HepG2 (cell line): ENCODE data around the gene CHEK2. TPM values are rescaled to one million over a fixed set of nuclear protein-coding genes. Genes with fewer than 3 reads are reported as not detected.

Experiments
- CBX5 ChIP-seq: sonication (generic); formaldehyde crosslinking; IDR thresholded peaks from 2 replicates; pipeline ENCODE4 v1.4.0; 2020; ENCODE audit warnings: missing genetic modification reagents, borderline replicate concordance
- CC2D1A ChIP-seq: sonication (generic); formaldehyde crosslinking; IDR thresholded peaks from 2 replicates; pipeline ENCODE4 v1.8.1; 2023; ENCODE audit warnings: mild to moderate bottlenecking, missing genetic modification reagents
- ERF ChIP-seq: IDR thresholded peaks from 2 replicates; pipeline ENCODE4 v1.6.1; 2018; ENCODE audit warnings: missing biosample characterization, missing genetic modification reagents
- ETV6 ChIP-seq: sonication (generic); formaldehyde crosslinking; conservative IDR thresholded peaks from 2 replicates; pipeline ENCODE4 v1.4.0; 2020; ENCODE audit warnings: missing genetic modification reagents
- FOXP4 ChIP-seq: sonication (generic); formaldehyde crosslinking; IDR thresholded peaks from 2 replicates; pipeline ENCODE4 v1.4.0; 2020; ENCODE audit warnings: missing genetic modification reagents
- JDP2 ChIP-seq: sonication (generic); formaldehyde crosslinking; IDR thresholded peaks from 2 replicates; pipeline ENCODE4 v1.8.1; 2022; ENCODE audit warnings: missing genetic modification reagents, borderline replicate concordance
- KDM6A ChIP-seq: IDR thresholded peaks from 2 replicates; pipeline ENCODE4 v1.6.1; 2016; ENCODE audit warnings: low read depth
- MATR3 ChIP-seq: sonication (generic); formaldehyde crosslinking; IDR thresholded peaks from 2 replicates; pipeline ENCODE4 v1.4.0; 2020; ENCODE audit warnings: missing genetic modification reagents
- MTERF4 ChIP-seq: sonication (generic); formaldehyde crosslinking; IDR thresholded peaks from 2 replicates; pipeline ENCODE4 v1.8.0; 2023; ENCODE audit warnings: mild to moderate bottlenecking, missing genetic modification reagents
- NFE2L2 ChIP-seq: fragments of 150-350 bp; IDR thresholded peaks from 2 replicates; pipeline ENCODE4 v1.6.1; 2014; ENCODE audit warnings: low read length
- NFKBIZ ChIP-seq: IDR thresholded peaks from 2 replicates; pipeline ENCODE4 v1.6.1; 2018; ENCODE audit warnings: missing genetic modification reagents, missing compliant biosample characterization
- PHF20 ChIP-seq: sonication (generic); formaldehyde crosslinking; IDR thresholded peaks from 2 replicates; pipeline ENCODE4 v1.5.0; 2020; ENCODE audit warnings: mild to moderate bottlenecking, missing genetic modification reagents
- PRPF4 ChIP-seq: fragments of 200-400 bp; formaldehyde crosslinking; IDR thresholded peaks from 2 replicates; pipeline ENCODE4 v1.6.1; 2016; ENCODE audit warnings: low read length, low read depth; ENCODE audit not compliant: poor library complexity, severe bottlenecking
- RXRB ChIP-seq: IDR thresholded peaks from 2 replicates; pipeline ENCODE4 v1.6.1; 2016; ENCODE audit warnings: borderline replicate concordance, missing genetic modification reagents, missing compliant biosample characterization
- TBL1XR1 ChIP-seq: fragments of 150-350 bp; IDR thresholded peaks from 2 replicates; pipeline ENCODE4 v1.6.1; 2014; ENCODE audit warnings: borderline replicate concordance, low read length; ENCODE audit not compliant: partially characterized antibody
- TBX2 ChIP-seq: sonication (generic); formaldehyde crosslinking; IDR thresholded peaks from 2 replicates; pipeline ENCODE4 v1.5.0; 2020; ENCODE audit warnings: missing genetic modification reagents, mild to moderate bottlenecking, borderline replicate concordance
- U2AF1 ChIP-seq: fragments of 200-400 bp; formaldehyde crosslinking; optimal IDR thresholded peaks from 2 replicates; pipeline ENCODE3; 2017; ENCODE audit warnings: mild to moderate bottlenecking, low read depth, low read length
- ZBTB42 ChIP-seq: sonication (generic); formaldehyde crosslinking; IDR thresholded peaks from 2 replicates; pipeline ENCODE4 v1.5.0; 2020; ENCODE audit warnings: mild to moderate bottlenecking, missing genetic modification reagents
- ZFX ChIP-seq: sonication (generic); formaldehyde crosslinking; IDR thresholded peaks from 2 replicates; pipeline ENCODE4 v1.4.0; 2020; ENCODE audit warnings: mild to moderate bottlenecking, low read depth, missing genetic modification reagents, moderate library complexity
- ZMYM4 ChIP-seq: sonication (generic); formaldehyde crosslinking; IDR thresholded peaks from 2 replicates; pipeline ENCODE4 v1.8.1; 2023; ENCODE audit warnings: mild to moderate bottlenecking, missing genetic modification reagents
- ZNF251 ChIP-seq: sonication (generic); formaldehyde crosslinking; IDR thresholded peaks from 2 replicates; pipeline ENCODE4 v1.9.0; 2021; ENCODE audit warnings: mild to moderate bottlenecking, missing genetic modification reagents
- ZNF263 ChIP-seq: sonication (generic); formaldehyde crosslinking; IDR thresholded peaks from 2 replicates; pipeline ENCODE4 v1.4.0; 2020; ENCODE audit warnings: missing genetic modification reagents
- ZNF496 ChIP-seq: sonication (generic); formaldehyde crosslinking; IDR thresholded peaks from 2 replicates; pipeline ENCODE4 v1.8.1; 2023; ENCODE audit warnings: mild to moderate bottlenecking, moderate library complexity, missing genetic modification reagents; ENCODE audit not compliant: insufficient replicate concordance
- ZNF616 ChIP-seq: sonication (generic); formaldehyde crosslinking; IDR thresholded peaks from 2 replicates; pipeline ENCODE4 v1.5.0; 2020; ENCODE audit warnings: low read depth, mild to moderate bottlenecking, missing genetic modification reagents
- ZNF652 ChIP-seq: IDR thresholded peaks from 2 replicates; pipeline ENCODE4 v1.6.1; 2016; ENCODE audit warnings: low read depth, borderline replicate concordance
- ZNF737 ChIP-seq: sonication (generic); formaldehyde crosslinking; IDR thresholded peaks from 2 replicates; pipeline ENCODE4 v1.5.0; 2020; ENCODE audit warnings: missing genetic modification reagents, mild to moderate bottlenecking, borderline replicate concordance
- ZSCAN21 ChIP-seq: sonication (generic); formaldehyde crosslinking; IDR thresholded peaks from 2 replicates; pipeline ENCODE4 v1.8.0; 2022; ENCODE audit warnings: mild to moderate bottlenecking, missing genetic modification reagents, moderate library complexity, borderline replicate concordance
- polyA plus RNA-seq, 8 experiments: library from polyadenylated mRNA; depleted of rRNA in 3 of 8; stranded (reverse) in 7 of 8; unstranded in 1 of 8; fragments of >200 nt; fragmentation: Illumina TruSeq in 4 of 8; extraction: Trizol in 4 of 8; gene quantifications; 2 replicates each; pipeline versions ENCODE4 v1.2.1 to v1.2.3, GENCODE V29; 2011 to 2016; ENCODE audit warnings: low read depth in 4 of 8, missing spikeins in 1 of 8, mixed read lengths in 1 of 8; ENCODE audit not compliant: insufficient read depth in 1 of 8
- total RNA-seq, 5 experiments: library from RNA; depleted of rRNA; stranded (reverse); fragments of >200 nt; fragmentation: Illumina TruSeq; extraction: Trizol; gene quantifications; 2 replicates each; pipeline ENCODE4 v1.2.3, GENCODE V29; 2016; ENCODE audit warnings: low read depth in 1 of 5
- TF ChIP-seq, protein P1 (sequence below): sonication (generic); formaldehyde crosslinking; IDR thresholded peaks from 2 replicates; pipeline ENCODE4 v1.5.1; 2020; ENCODE audit warnings: missing genetic modification reagents, mild to moderate bottlenecking, borderline replicate concordance

The CHEK2 gene
- total and polyA plus RNA-seq, 2 of the 13 experiments (the other 11 are each of a cell fraction or from before 2014, with no cell fraction given): 27.0 to 40.5 TPM

- TF ChIP-seq MATR3 (CRISPR knock-in tag) (no peak), PHF20 (CRISPR knock-in tag) (0 out of 2 replicates have a peak, but pooled peaks have one; percentile 16), ZSCAN21 (CRISPR knock-in tag) (no peak), ZNF652 (CRISPR knock-in tag) (no peak), TBL1XR1 (no peak), ZFX (CRISPR knock-in tag) (peak; percentile 82), ZNF251 (no peak), U2AF1 (no peak), ERF (CRISPR knock-in tag) (peak; percentile 42; the same call in 1 of the 2 replicates), CBX5 (no peak), RXRB (CRISPR knock-in tag) (peak; percentile 80; the same call in 1 of the 2 replicates), ZNF737 (CRISPR knock-in tag) (no peak), PRPF4 (no peak), ETV6 (CRISPR knock-in tag) (no peak), ZBTB42 (no peak), NFE2L2 (no peak), JDP2 (CRISPR knock-in tag) (no peak; the same call in 1 of the 2 replicates), ZNF263 (no peak; the same call in 1 of the 2 replicates), TBX2 (peak; percentile 79), CC2D1A (CRISPR knock-in tag) (no peak), ZNF616 (CRISPR knock-in tag) (no peak), ZMYM4 (peak; percentile 36; the same call in 1 of the 2 replicates), KDM6A (CRISPR knock-in tag) (peak; percentile 51), MTERF4 (CRISPR knock-in tag) (no peak), ZNF496 (CRISPR knock-in tag) (no peak), NFKBIZ (CRISPR knock-in tag) (no peak), FOXP4 (peak; percentile 91)
- TF ChIP-seq, protein P1, sequence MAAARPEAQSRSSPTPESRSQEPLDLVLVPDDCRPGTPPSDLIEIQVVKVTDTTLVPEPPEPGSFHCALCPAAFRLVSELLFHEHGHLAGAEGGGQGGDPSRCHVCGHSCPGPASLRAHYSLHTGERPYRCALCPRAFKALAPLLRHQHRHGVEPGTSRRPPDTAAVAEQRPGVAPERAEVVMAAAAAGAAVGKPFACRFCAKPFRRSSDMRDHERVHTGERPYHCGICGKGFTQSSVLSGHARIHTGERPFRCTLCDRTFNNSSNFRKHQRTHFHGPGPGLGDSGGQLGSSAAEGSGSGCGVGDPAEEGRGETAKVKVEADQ (CRISPR knock-in tag): 0 out of 2 replicates have a peak, but pooled peaks have one; percentile 47
Measured at GRCh38 chr22:28783786-28784671, 42.4 kb upstream of the CHEK2 start (continued).
